ENCODE results near the gene OR2D2.

GRCh38 chr11:6925636-6926207 lies 33.4 kb upstream of the OR2D2 start:
- TF ChIP-seq EZH2 (IDR thresholded peaks at IDR 0.05; ENCODE audit: insufficient read depth, low read length) (no peak), CTCF (IDR thresholded peaks at IDR 0.05; ENCODE audit: insufficient read depth, low read depth, low read length) (no peak)
